Common myeloid progenitor, CD34-positive (primary cell): Measurements from ENCODE around the gene ILK.

Experiments
- CTCF ChIA-PET: fragments of 350-600 bp; sonication (Branson Sonifier 250); formaldehyde crosslinking; loops from one replicate; lab custom pipeline; 2021; ENCODE audit warnings: antibody characterized with exemption; lab: Charles Lee
- POLR2A ChIA-PET: fragments of 350-600 bp; sonication (Branson Sonifier 250); formaldehyde crosslinking; loops from one replicate; lab custom pipeline; 2021; ENCODE audit warnings: antibody characterized with exemption; lab: Charles Lee
- DNase-seq, 3 donors: peaks; one replicate each; pipeline versions ENCODE4 v3.0.0 to v3.0.0-alpha.2; 2013
- H3K27ac ChIP-seq, 2 experiments: 1 replicate in 1 of 2; 2 replicates in 1 of 2; pipeline ENCODE4 v1.7.0; 2013; ENCODE audit warnings: inconsistent platforms in 2 of 2, low read length in 2 of 2, mild to moderate bottlenecking in 2 of 2, low read depth in 1 of 2, moderate library complexity in 1 of 2; ENCODE audit not compliant: severe bottlenecking in 2 of 2, insufficient read depth in 1 of 2, poor library complexity in 1 of 2
- H3K27me3 ChIP-seq, 5 experiments: replicated peaks in 2 of 5; 1 replicate in 3 of 5; 2 replicates in 2 of 5; pipeline versions ENCODE4 v1.6.1 to v1.7.0; 2013; ENCODE audit warnings: low read length in 4 of 5, mild to moderate bottlenecking in 2 of 5, moderate library complexity in 2 of 5, inconsistent platforms in 1 of 5; ENCODE audit not compliant: insufficient read depth in 5 of 5, control insufficient read depth in 4 of 5
- H3K36me3 ChIP-seq, 4 experiments: 1 replicate in 2 of 4; 2 replicates in 2 of 4; pipeline versions ENCODE4 v1.6.1 to v1.7.0; 2013; ENCODE audit warnings: low read length in 3 of 4, control low read depth in 1 of 4, mild to moderate bottlenecking in 1 of 4; ENCODE audit not compliant: control insufficient read depth in 4 of 4, insufficient read depth in 4 of 4
- H3K4me1 ChIP-seq, 4 experiments: 1 replicate in 3 of 4; 2 replicates in 1 of 4; pipeline versions ENCODE4 v1.6.1 to v1.7.1; 2013; ENCODE audit warnings: low read length in 3 of 4, mild to moderate bottlenecking in 3 of 4, control low read depth in 1 of 4, inconsistent platforms in 1 of 4, moderate library complexity in 1 of 4; ENCODE audit not compliant: control insufficient read depth in 4 of 4, insufficient read depth in 4 of 4; ENCODE audit errors: control extremely low read depth in 1 of 4
- H3K4me3 ChIP-seq, 7 experiments: 1 replicate in 4 of 7; 2 replicates in 3 of 7; pipeline versions ENCODE4 v1.5.1 to v1.7.0; 2013; ENCODE audit warnings: mild to moderate bottlenecking in 7 of 7, low read length in 6 of 7, moderate library complexity in 6 of 7, inconsistent platforms in 2 of 7, low read depth in 2 of 7, control low read depth in 1 of 7; ENCODE audit not compliant: insufficient read depth in 4 of 7, control insufficient read depth in 1 of 7; ENCODE audit errors: extremely low read depth in 1 of 7
- H3K9me3 ChIP-seq, 5 experiments: 1 replicate in 4 of 5; 2 replicates in 1 of 5; pipeline versions ENCODE4 v1.6.1 to v1.7.1; 2013; ENCODE audit warnings: low read length in 4 of 5, mild to moderate bottlenecking in 2 of 5, inconsistent platforms in 1 of 5, low read depth in 1 of 5, moderate library complexity in 1 of 5; ENCODE audit not compliant: control insufficient read depth in 4 of 5, insufficient read depth in 2 of 5; ENCODE audit errors: control extremely low read depth in 1 of 5
- WGBS: methylation state at CpG from one replicate; pipeline ENCODE4 v1.1.5; 2013; ENCODE audit not compliant: insufficient coverage; 5-methylcytosine and 5-hydroxymethylcytosine counted together

The ILK gene

GRCh38 chr11:6625832-6626420 lies 22.4 kb downstream of the ILK start:
- POLR2A ChIA-PET, result no interaction called here
- H3K27ac ChIP-seq, result no peak overlapping the region
- peaks cover 0 to 1% (median 0%) of the 10 kb centered on the region in 4 experiments for H3K4me1 ChIP-seq
- H3K9me3 ChIP-seq, result no peaks in the 10 kb centered on the region
- H3K36me3 ChIP-seq, result peaks cover 0 to 50% (median 6%) of the 10 kb centered on the region in 4 experiments
- H3K4me3 ChIP-seq, result no peak overlapping the region
- DNase-seq, result no peak
- WGBS, result 94% methylated on average over 15 of the region's 17 CpGs
- CTCF ChIA-PET, result interaction anchor here (1.7 kb wide), 1 partner anchor 24 kb away, joined by 5 read pairs; no protein-coding TSS in a partner anchor
- no peaks in the 10 kb centered on the region for H3K27me3 ChIP-seq

- no peak for DNase-seq
- H3K9me3 ChIP-seq, result no peaks in the 10 kb centered on the region
- no peaks in the 10 kb centered on the region for H3K4me1 ChIP-seq
- H3K36me3 ChIP-seq, result peaks cover 0 to 53% (median 6%) of the 10 kb centered on the region in 4 experiments
- ChIA-PET POLR2A (no interaction called here), CTCF (interaction anchor here (1.2 kb wide), 2 partner anchors 13 kb away, joined by 3 to 5 read pairs; no protein-coding TSS in a partner anchor)
- H3K27ac ChIP-seq, result no peak overlapping the region
- WGBS, result 85% methylated on average over 17 of the region's 19 CpGs
- no peak overlapping the region for H3K4me3 ChIP-seq
- no peaks in the 10 kb centered on the region for H3K27me3 ChIP-seq
Measured at GRCh38 chr11:6626971-6627761, 23.6 kb downstream of the ILK start.

- ChIA-PET POLR2A (no interaction called here), CTCF (interaction anchor here (1.2 kb wide), 2 partner anchors 12 to 14 kb away, joined by 3 to 5 read pairs; no protein-coding TSS in a partner anchor)
- DNase-seq, result peak in 1 of 3 donors; percentile 27
- Histone ChIP-seq H3K4me3 (no peak overlapping the region), H3K4me1 (peaks cover 0 to 3% (median 0%) of the 10 kb centered on the region in 4 experiments), H3K36me3 (peaks cover 0 to 54% (median 6%) of the 10 kb centered on the region in 4 experiments), H3K27me3 (no peaks in the 10 kb centered on the region), H3K9me3 (no peaks in the 10 kb centered on the region), H3K27ac (no peak overlapping the region)
- WGBS, result 83% methylated on average over 1 of the region's 2 CpGs
Measured at GRCh38 chr11:6627762-6628241, 24.2 kb downstream of the ILK start.

GRCh38 chr11:6628526-6628925 lies 25.0 kb downstream of the ILK start:
- WGBS, result 95% methylated on average over 4 of the region's 4 CpGs
- Histone ChIP-seq H3K4me1 (peaks cover 0 to 3% (median 0%) of the 10 kb centered on the region in 4 experiments), H3K27me3 (no peaks in the 10 kb centered on the region), H3K27ac (no peak overlapping the region), H3K4me3 (no peak overlapping the region), H3K36me3 (peaks cover 0 to 53% (median 7%) of the 10 kb centered on the region in 4 experiments), H3K9me3 (no peaks in the 10 kb centered on the region)
- CTCF ChIA-PET, result interaction anchor here (0.8 to 1.3 kb wide), 3 partner anchors 10 to 55 kb away, joined by 3 read pairs; partner anchors contain the start of gene MRPL17
- POLR2A ChIA-PET, result no interaction called here
- DNase-seq, result no peak

- DNase-seq, result no peak
- Histone ChIP-seq H3K27ac (no peak overlapping the region), H3K27me3 (no peaks in the 10 kb centered on the region), H3K4me3 (no peak overlapping the region), H3K4me1 (peaks cover 0 to 3% (median 0%) of the 10 kb centered on the region in 4 experiments), H3K36me3 (peaks cover 0 to 49% (median 7%) of the 10 kb centered on the region in 4 experiments), H3K9me3 (no peaks in the 10 kb centered on the region)
- ChIA-PET CTCF (interaction anchor here (1.2 to 1.3 kb wide), 2 partner anchors 11 to 54 kb away, joined by 3 read pairs; partner anchors contain the start of gene MRPL17), POLR2A (no interaction called here)
- 97% methylated on average over 14 of the region's 24 CpGs for WGBS
Measured at GRCh38 chr11:6629573-6629891, 26.0 kb downstream of the ILK start.

GRCh38 chr11:6629892-6630631 lies 26.5 kb downstream of the ILK start:
- DNase-seq, result no peak
- POLR2A ChIA-PET, result no interaction called here
- 96% methylated on average over 86 of the region's 102 CpGs for WGBS
- Histone ChIP-seq H3K4me3 (no peak overlapping the region), H3K36me3 (peaks cover 0 to 44% (median 6%) of the 10 kb centered on the region in 4 experiments), H3K4me1 (peaks cover 0 to 9% (median 4%) of the 10 kb centered on the region in 4 experiments), H3K9me3 (no peaks in the 10 kb centered on the region), H3K27me3 (no peaks in the 10 kb centered on the region), H3K27ac (no peak overlapping the region)
- CTCF ChIA-PET, result interaction anchor here (1.2 to 1.3 kb wide), 3 partner anchors 9 to 53 kb away, joined by 3 to 5 read pairs (median 3); partner anchors contain the start of gene MRPL17
